Adrenal gland (tissue), 5 donors: Measurements from ENCODE around the gene DENND11.

ENCODE experiments used
- POLR2A ChIP-seq, 2 donors: fragments of 450-650 bp; IDR thresholded peaks; one replicate each; pipeline ENCODE4 v1.6.1; 2017; ENCODE audit warnings: antibody characterized with exemption in 2 of 2, mild to moderate bottlenecking in 2 of 2, moderate library complexity in 1 of 2
- TF ChIP-seq, protein P1 (sequence below), 6 experiments: fragments of 450-650 bp in 4 of 6; fragments of 200-600 bp in 2 of 6; sonication (generic) in 1 of 6; IDR thresholded peaks; 1 replicate in 5 of 6; 2 replicates in 1 of 6; pipeline versions ENCODE4 v1.5.1 to v1.8.0; 2016 to 2021; ENCODE audit warnings: antibody characterized with exemption in 6 of 6, mild to moderate bottlenecking in 2 of 6, moderate library complexity in 1 of 6
- donor health status: DM: no; HTN: no; CAD: no.

- TF ChIP-seq, protein P1, sequence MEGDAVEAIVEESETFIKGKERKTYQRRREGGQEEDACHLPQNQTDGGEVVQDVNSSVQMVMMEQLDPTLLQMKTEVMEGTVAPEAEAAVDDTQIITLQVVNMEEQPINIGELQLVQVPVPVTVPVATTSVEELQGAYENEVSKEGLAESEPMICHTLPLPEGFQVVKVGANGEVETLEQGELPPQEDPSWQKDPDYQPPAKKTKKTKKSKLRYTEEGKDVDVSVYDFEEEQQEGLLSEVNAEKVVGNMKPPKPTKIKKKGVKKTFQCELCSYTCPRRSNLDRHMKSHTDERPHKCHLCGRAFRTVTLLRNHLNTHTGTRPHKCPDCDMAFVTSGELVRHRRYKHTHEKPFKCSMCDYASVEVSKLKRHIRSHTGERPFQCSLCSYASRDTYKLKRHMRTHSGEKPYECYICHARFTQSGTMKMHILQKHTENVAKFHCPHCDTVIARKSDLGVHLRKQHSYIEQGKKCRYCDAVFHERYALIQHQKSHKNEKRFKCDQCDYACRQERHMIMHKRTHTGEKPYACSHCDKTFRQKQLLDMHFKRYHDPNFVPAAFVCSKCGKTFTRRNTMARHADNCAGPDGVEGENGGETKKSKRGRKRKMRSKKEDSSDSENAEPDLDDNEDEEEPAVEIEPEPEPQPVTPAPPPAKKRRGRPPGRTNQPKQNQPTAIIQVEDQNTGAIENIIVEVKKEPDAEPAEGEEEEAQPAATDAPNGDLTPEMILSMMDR (IDR thresholded peaks at IDR 0.05): peak in 2 of 6 experiments; percentile 14 to 19
- TF ChIP-seq POLR2A (IDR thresholded peaks at IDR 0.05): no peak
These were observed 27.3 kb downstream of the DENND11 start for GRCh38 chr7:141674702-141675101.
